Pancreas (tissue), 10 donors: ENCODE data around the gene ROCK1. TPM values are rescaled to one million over a fixed set of nuclear protein-coding genes. Genes with fewer than 3 reads are reported as not detected.
A peak's percentile ranks its signal among the peaks of the same experiment; 100 is the strongest.

ENCODE experiments used
- ATAC-seq, 4 donors: fragments of 200-7000 bp; cut with Tn5 transposase; one replicate each; pipeline versions ENCODE4 v1.8.0 to v1.9.1; 2020; ENCODE audit warnings: mild to moderate bottlenecking in 4 of 4, moderate library complexity in 4 of 4
- DNase-seq, 6 donors: peaks; one replicate each; pipeline ENCODE4 v3.0.0-alpha.2; 2020
- FAIRE-seq: peaks from 2 replicates; lab custom pipeline; 2012; peaks lifted over from hg19 to GRCh38; lab: Jason Lieb, UNC
- H3K27ac ChIP-seq, 4 donors: fragments of 200-600 bp; sonication (generic); 1 replicate in 3 of 4; 2 replicates in 1 of 4; pipeline versions ENCODE4 v1.5.0 to v1.8.0; 2020
- H3K27me3 ChIP-seq, 4 donors: fragments of 200-600 bp; one replicate each; pipeline ENCODE4 v1.8.0; 2021
- H3K36me3 ChIP-seq, 3 donors: fragments of 200-600 bp; sonication (generic) in 1 of 3; one replicate each; pipeline versions ENCODE4 v1.5.0 to v1.8.0; 2020 to 2021
- H3K4me1 ChIP-seq, 3 donors: fragments of 200-600 bp; one replicate each; pipeline ENCODE4 v1.8.0; 2021
- H3K4me3 ChIP-seq, 4 donors: fragments of 200-600 bp; sonication (generic) in 2 of 4; one replicate each; pipeline versions ENCODE4 v1.5.0 to v1.8.0; 2020 to 2021
- H3K9me3 ChIP-seq, 4 donors: fragments of 200-600 bp; one replicate each; pipeline ENCODE4 v1.8.0; 2021
- CTCF ChIP-seq, 4 donors: fragments of 200-600 bp; sonication (generic) in 3 of 4; IDR thresholded peaks; one replicate each; pipeline versions ENCODE4 v1.5.0 to v1.8.0; 2021; ENCODE audit warnings: antibody characterized with exemption in 4 of 4
- WGBS, 2 donors: extraction: QIAGEN DNeasy Blood & Tissue Kit; methylation state at CpG; one replicate each; pipeline ENCODE4 v1.1.7; 2013; 5-methylcytosine and 5-hydroxymethylcytosine counted together
- intact Hi-C, 3 donors: fragments of 100-400 bp; cut with DNase I; formaldehyde crosslinking; loops; one replicate each; pipeline versions ENCODE4 v1.11.1 to v1.14.2; 2022
- polyA plus RNA-seq, 2 donors: library from polyadenylated mRNA; stranded (reverse); fragments of 200-250 nt; gene quantifications; one replicate each; pipeline ENCODE4 v1.2.3, GENCODE V29; 2013
- total RNA-seq, 6 donors: library from RNA; stranded (reverse); fragmentation: NEBNext Ultra II Directional in 4 of 6; extraction: Animal tissue kit (Norgen Biotek cat#: 25700) in 4 of 6; gene quantifications; one replicate each; pipeline versions ENCODE4 v1.2.1 to v1.2.4, GENCODE V29; 2021 to 2023
- donor health status: healthy with polysubstance abuse.
- donor health status: DM: no; HTN: no; CAD: no; lungs with moderate emphysema.
- donor health status: DM: no; HTN: no; CAD: no.
- donor health status: control.
- donor health status: control.
- donor health status: Bipolar disorder and iron deficiency.
- donor health status: DM: yes; HTN: yes; CAD: no.
- donor health status: DM: no; HTN: no; CAD: no.
- donor health status: DM: no; HTN: no; CAD: no.
- donor health status: DM: yes; HTN: yes; CAD: no.

ROCK1 gene
- total and polyA plus RNA-seq, 8 donors: 6.1 to 25.1 (median 11.3) TPM

DNA sequence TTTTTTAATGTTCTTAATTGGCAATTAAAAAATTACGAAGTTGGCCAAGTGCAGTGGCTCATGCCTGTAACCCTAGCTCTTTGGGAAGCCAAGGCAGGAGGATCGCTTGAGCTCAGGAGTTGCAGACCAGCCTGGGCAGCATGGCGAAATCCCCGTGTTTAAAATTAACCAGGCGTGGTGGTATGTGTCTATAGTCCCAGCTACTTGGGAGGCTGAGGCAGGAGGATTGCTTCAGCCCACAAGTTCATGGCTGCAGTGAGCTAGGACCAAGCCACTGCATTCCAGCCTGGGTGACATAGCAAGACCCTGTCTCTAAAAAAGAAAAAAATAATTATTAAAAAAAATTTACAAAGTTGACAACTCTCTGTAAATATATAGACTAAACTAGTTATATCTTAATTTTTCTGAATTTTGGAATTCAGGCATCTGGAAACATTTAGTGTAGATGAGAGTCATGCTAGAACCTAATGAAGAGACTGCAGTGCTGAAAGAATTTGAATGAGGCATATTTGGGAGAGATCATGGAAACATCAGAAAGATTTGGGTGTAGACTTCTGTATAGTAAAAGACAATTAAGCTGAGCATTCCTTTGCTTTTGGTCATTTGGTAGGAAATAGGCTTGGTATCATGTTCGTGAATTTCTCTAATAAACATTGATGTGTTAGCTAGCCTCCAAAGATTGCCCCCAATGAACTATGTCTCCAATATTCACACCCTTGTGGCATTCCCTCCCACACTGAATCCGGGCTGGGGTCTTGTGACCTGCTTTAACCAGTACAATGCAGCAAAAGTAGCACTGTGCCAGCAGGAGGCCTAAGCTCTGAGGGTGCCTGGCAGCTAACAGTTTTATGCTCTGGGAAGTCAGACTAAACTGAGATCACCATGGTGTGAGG lies 4.2 kb upstream of the ROCK1 start:
- DNase-seq: no peak
- FAIRE-seq: no peak
- intact Hi-C loops: no loop called here
- Histone ChIP-seq H3K9me3 (no peaks in the 10 kb centered on the region), H3K4me3 (no peak overlapping the region), H3K36me3 (no peaks in the 10 kb centered on the region), H3K4me1 (peaks cover 0 to 3% (median 0%) of the 10 kb centered on the region in 3 donors), H3K27ac (no peak overlapping the region), H3K27me3 (no peaks in the 10 kb centered on the region)
- 76 to 81% methylated on average over 7 of the region's 7 CpGs for WGBS, 2 donors
- TF ChIP-seq CTCF (IDR thresholded peaks at IDR 0.05): no peak
- ATAC-seq: no peak

DNA sequence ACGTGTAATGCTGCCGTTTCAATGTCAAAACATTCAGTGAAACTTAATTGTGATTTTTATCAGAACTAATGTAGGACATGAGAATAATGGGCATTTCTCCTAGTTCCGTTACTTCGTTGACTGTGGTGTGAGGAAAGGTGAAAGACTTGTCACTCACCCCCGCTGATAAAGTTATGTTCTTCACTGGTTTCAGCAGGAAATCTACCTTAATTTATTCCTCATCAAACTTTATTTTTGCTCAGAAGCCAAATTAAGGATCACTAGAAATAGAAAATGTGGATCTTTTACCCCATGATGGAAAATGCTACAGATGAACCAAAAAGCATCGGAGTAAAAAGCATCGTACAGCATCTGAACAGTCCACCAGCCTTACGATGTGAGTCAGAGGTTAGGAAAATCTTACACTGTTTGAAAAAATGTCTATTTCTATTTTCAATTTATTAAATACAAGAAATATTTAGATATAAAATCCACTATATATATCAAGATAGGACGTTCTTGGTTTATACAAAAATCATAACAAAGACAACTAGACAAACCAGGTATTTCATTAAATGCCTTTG lies 1.0 kb upstream of the ROCK1 start:
- DNase-seq (no peak), ATAC-seq (no peak), FAIRE-seq (no peak)
- H3K4me1 ChIP-seq: peaks cover 12 to 18% (median 18%) of the 10 kb centered on the region in 3 donors
- H3K27ac ChIP-seq: peak overlapping the region in 3 of 4 donors; percentile 54 to 97 (median 87)
- intact Hi-C loops: no loop called here
- H3K9me3 ChIP-seq: no peaks in the 10 kb centered on the region
- H3K4me3 ChIP-seq: peak overlapping the region; percentile 36 to 97 (median 65)
- no peak for TF ChIP-seq CTCF (IDR thresholded peaks at IDR 0.05)
- no peaks in the 10 kb centered on the region for H3K36me3 ChIP-seq
- H3K27me3 ChIP-seq: no peaks in the 10 kb centered on the region
- WGBS, 2 donors: 20 to 22% methylated on average over 9 of the region's 9 CpGs

DNA sequence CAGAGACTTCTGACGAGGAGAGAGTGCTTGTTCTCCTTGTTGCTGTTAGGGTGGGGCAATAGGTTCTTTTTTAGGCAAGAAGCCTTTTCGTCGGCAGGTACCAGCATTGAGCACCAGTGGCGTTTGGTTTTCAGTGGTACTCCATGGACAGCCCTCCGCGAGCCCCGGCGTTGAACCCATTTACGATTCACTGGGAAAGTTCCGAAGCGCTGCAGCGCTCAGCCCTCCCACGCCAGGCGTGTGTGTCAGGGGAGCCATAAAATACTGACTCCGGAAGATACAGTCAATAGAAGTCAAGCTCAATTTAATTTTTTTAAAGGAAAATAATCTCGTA lies 494 bp upstream of the ROCK1 start:
- Histone ChIP-seq H3K4me1 (peaks cover 12 to 20% (median 18%) of the 10 kb centered on the region in 3 donors), H3K27ac (peak overlapping the region; percentile 47 to 97 (median 70)), H3K36me3 (no peaks in the 10 kb centered on the region), H3K4me3 (peak overlapping the region; percentile 36 to 97 (median 65)), H3K9me3 (no peaks in the 10 kb centered on the region), H3K27me3 (no peaks in the 10 kb centered on the region)
- FAIRE-seq: no peak
- intact Hi-C loops: no loop called here
- DNase-seq: peak in 1 of 6 donors; percentile 62
- 0% methylated on average over 16 of the region's 16 CpGs for WGBS, 2 donors
- peak; percentile 21 to 49 (median 34) for ATAC-seq
- no peak for TF ChIP-seq CTCF (IDR thresholded peaks at IDR 0.05)

GRCh38 chr18:21110713-21111345 lies 784 bp downstream of the ROCK1 start:
- Histone ChIP-seq H3K27me3 (no peaks in the 10 kb centered on the region), H3K4me1 (peaks cover 12 to 32% (median 18%) of the 10 kb centered on the region in 3 donors), H3K36me3 (no peaks in the 10 kb centered on the region), H3K9me3 (no peaks in the 10 kb centered on the region), H3K27ac (peak overlapping the region; percentile 91 to 97 (median 94)), H3K4me3 (peak overlapping the region; percentile 92 to 99 (median 95))
- DNase-seq (peak; percentile 21 to 77 (median 50)), ATAC-seq (peak; percentile 17 to 45 (median 38)), FAIRE-seq (no peak)
- 0% methylated on average over 43 to 47 of the region's 47 CpGs for WGBS, 2 donors
- intact Hi-C loops: no loop called here
- no peak for TF ChIP-seq CTCF (IDR thresholded peaks at IDR 0.05)
